NCI-H460 (cell line): Measurements from ENCODE around the gene SRGAP2C. TPM values are rescaled to one million over a fixed set of nuclear protein-coding genes. Genes with fewer than 3 reads are reported as not detected.
"Not testable (repeated sequence)": the region's sequence is repeated elsewhere in the genome, so short reads cannot be mapped to it uniquely, and the experiment has no call there.

Experiments
- DNase-seq: peaks from one replicate; pipeline ENCODE4 v3.0.0-alpha.2; 2016; ENCODE audit warnings: low read depth; ENCODE audit errors: extremely low read depth
- total RNA-seq: library from RNA; depleted of rRNA; stranded (reverse); fragments of >200 nt; shearing (Covaris generic); gene quantifications from 2 replicates; pipeline ENCODE4 v1.2.3, GENCODE V29; 2014

The SRGAP2C gene
- total RNA-seq, 1 experiment from 2014 or later = 17.7 TPM

DNA sequence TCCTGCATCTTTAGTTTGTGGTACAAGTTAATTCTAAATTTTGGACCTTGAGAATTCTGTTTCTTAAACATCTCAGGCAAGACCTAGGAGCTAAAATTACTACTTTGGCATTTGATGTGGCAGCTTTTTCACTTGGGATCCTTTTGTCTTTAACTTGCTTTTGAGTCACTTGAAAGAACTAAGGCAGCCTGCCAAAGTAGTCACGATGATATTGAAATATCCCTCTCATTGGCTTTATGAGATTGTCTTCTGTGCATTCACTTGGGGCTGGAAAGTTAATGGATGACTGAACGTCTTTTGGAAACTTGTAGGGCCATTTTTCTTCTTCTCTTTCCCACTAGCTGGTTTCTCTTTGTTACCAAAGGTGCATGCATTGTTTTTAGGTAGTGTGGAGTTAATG is 90.7 kb downstream of the SRGAP2C start:
- DNase-seq = not testable (repeated sequence)

- DNase-seq = not testable (repeated sequence)
Observed at GRCh38 chr1:121278202-121278601, 93.4 kb downstream of the SRGAP2C start.

GRCh38 chr1:121278777-121279547 is 94.2 kb downstream of the SRGAP2C start:
- DNase-seq = not testable (repeated sequence)

- not testable (repeated sequence) for DNase-seq
Observed at GRCh38 chr1:121279548-121279898, 94.7 kb downstream of the SRGAP2C start.

DNA sequence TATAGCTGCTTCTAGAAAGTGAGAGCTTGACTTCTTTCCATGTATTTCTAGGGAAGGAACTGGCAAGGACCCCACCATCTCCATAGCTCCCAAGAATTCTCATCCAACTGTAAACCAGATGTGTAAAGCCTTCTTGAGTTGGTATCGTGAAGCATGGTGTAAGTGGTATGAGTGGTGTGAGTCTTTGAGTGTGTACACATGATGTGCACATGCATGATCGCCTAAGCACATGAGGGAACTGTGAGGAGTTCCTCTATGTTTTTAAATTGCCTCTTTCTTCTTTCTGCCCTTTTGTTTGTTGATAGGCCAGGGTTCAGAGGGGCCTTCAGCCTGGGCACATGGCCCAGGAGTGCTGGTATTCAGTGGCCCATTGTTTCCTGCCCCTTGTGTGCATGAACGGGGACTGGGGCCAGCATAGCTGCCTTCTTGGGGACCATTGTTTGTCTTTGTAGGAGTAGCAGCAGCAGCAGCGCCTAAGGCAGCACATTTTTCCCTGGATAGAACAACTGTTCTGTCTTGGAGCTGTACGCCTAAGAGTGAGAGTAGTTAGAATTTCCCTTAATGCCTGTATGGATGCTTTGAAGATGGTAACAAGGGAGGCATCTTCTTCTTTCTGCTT is 96.0 kb downstream of the SRGAP2C start:
- not testable (repeated sequence) for DNase-seq

GRCh38 chr1:121281480-121281879 is 96.7 kb downstream of the SRGAP2C start:
- DNase-seq = not testable (repeated sequence)

DNA sequence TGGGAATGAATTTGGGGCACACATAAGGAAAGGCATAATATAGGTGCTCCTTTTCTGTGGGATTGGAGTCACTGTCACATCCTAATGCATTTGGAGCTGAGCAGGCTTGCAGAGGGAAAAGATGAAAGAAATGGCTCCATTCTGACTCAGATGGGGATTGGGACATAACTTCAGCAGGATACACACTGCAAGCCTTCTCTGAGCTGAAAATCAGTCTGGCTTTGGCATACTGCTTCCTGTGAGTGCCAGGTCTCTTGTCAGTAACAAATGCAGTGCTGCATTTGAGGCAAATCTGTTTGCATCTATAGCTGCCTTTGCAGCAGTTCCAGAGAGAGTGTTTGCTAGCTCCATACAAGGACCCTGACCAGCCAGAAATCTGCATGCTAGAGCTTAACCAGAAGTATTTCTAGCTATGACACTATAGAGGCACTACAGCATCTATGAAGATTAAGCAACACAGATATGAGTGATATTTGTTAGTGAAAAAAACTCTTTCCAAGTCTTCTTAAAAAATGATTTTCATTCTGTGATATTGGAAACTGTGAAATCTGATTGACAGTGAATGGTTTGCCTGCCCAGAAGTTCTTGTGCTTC is 98.9 kb downstream of the SRGAP2C start:
- not testable (repeated sequence) for DNase-seq

DNA sequence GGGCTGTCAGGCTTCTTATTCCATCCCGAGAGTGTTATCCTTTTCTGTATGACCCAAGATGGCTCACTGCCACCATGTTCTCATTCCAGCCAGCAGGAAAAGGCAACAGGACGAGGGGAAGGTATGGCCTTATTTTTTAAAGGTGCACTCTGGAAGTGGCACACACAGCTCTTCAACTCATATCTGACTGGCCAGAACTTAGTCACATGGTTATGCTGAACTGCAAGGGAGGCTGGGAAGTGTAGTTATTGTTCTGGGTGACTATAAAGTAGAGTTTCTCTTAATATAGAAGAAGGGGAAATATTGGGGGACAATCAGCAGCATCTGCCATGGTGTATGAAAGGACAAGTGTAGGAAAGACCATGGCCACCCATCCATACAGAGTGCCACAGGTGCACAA is 107.8 kb downstream of the SRGAP2C start:
- DNase-seq = not testable (repeated sequence)

GRCh38 chr1:121293263-121294204 is 108.8 kb downstream of the SRGAP2C start:
- DNase-seq = not testable (repeated sequence)

- DNase-seq = not testable (repeated sequence)
Observed at GRCh38 chr1:121294205-121294570, 109.4 kb downstream of the SRGAP2C start.

DNA sequence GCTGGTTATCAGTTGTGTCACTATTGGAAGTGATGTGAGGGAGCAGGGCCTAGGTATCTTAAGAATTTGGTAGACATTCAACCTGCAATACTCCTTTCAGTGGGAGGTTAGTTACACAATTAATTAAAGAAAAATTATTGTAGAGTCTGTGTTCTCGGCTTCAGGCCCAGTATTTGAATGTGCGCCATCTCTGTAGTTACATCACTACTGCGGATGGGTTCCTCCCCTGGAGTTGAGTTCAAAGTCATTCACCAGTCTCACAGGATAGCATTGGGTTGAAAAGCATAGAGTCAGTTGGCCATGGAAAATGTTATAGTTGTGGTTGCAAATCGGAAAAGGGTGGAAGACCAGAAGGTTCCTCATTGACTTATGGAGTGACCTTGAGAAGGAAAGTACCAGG is 111.8 kb downstream of the SRGAP2C start:
- DNase-seq = not testable (repeated sequence)

DNA sequence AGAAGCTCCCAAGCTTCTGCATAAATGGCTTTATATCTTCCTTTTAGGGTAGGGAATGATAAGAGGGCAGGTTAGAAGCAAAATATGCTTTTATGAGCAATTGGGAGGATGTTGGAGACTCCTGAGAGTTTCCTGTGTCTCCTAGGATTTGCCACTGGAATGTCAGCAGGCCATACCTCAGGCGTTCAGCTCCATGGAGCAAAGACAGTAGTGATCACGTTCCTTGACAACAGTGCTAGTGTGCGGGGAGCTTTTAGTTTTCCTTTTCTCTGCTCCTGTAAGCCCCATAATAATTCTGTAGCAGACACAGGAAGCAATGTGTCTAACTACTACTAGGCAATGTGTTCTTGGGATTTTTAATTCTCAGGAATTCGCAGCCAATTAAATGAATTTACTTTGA is 113.8 kb downstream of the SRGAP2C start:
- not testable (repeated sequence) for DNase-seq

- DNase-seq = not testable (repeated sequence)
Observed at GRCh38 chr1:121299514-121300149, 114.9 kb downstream of the SRGAP2C start.

GRCh38 chr1:121301876-121302275 is 117.1 kb downstream of the SRGAP2C start:
- DNase-seq = not testable (repeated sequence)

DNA sequence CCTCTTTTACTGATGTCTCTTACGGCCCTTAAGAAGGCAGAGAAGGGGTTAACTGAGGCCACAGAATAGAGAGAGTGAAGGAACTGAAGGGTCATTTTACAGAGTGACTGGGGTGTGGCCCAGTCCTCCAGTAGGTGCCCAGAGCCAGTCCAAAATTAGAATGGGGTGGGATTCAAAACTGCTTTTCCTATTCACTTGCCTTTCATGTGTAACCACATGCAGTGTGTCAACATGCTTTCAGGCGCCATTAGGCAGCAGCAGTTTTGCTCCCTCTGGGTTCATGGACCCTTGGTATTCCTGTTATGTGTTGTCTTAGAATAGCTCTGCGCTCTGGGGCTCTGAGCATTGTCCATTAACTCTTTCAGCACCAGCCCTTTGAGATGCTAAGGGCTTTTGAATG is 123.0 kb downstream of the SRGAP2C start:
- not testable (repeated sequence) for DNase-seq

GRCh38 chr1:121315509-121315908 is 130.7 kb downstream of the SRGAP2C start:
- not testable (repeated sequence) for DNase-seq

GRCh38 chr1:121316081-121316480 is 131.3 kb downstream of the SRGAP2C start:
- DNase-seq = not testable (repeated sequence)

DNA sequence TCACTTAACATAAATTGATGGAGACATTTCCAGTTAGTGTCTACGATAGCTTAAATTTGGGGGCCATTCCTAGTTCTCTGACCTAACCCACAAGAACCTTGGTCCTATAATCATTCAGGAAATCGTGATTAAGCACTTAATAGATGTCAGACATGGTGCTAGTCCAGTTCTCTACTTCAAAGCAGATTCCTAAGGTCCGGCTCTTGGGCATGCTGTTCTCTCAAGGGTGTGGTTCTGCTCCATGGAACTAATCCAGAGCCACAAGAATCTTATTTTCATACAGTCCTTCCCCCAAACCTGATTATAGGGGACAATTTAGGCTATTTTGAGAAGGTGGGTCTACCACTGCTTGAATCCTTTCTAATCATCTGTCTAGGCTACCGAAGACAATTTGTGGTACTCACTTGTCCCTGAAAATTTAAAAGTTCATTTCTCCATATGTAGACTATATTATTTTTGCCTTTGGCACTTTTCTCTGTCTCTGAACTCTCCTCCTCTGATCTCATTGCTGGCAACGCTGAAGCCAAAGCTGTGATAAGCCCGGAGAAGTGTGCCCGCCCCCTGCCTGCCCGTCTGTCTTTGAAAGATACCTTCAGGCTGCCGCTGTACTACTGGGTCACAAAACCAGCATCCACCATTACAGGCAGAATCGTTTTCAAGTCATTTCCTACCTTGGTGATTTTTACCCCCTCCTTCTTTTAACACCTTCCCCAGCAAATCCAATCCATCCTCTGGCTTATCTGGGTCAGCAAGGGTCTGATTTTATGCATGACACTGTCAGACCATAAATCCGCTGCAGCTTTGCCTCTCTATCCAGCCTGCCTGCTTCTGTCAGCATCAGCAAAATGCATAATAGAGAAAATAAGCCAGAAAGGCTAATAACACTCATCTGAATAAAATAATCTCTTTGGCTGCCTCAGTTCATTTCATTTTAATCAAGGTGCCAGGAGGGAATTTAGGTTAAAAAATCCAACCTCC is 133.0 kb downstream of the SRGAP2C start:
- DNase-seq = not testable (repeated sequence)

DNA sequence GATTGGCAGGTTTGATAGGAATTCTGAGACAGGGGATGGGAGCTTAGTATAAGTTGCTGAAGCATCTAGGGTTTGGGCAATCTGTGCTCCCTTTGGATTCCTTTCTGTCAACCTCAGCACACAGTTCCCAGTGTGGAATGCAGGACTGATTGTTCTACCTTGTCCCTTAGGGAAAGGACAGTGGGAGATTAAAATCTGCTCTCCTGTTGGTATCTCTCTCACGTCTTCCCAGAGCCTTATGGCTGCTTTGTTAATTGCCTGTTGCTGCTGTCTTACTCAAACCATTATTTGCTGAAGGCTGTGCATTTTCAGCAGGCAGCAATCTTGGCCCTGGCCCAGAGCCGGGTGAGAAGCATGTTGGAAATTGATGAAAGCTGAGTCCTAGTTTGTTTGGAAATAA is 133.9 kb downstream of the SRGAP2C start:
- not testable (repeated sequence) for DNase-seq
